IgD-negative memory B cell (primary cell): ENCODE results near the gene RFX8. TPM values are rescaled to one million over a fixed set of nuclear protein-coding genes. Genes with fewer than 3 reads are reported as not detected.
"Not testable (repeated sequence)": the region's sequence is repeated elsewhere in the genome, so short reads cannot be mapped to it uniquely, and the experiment has no call there.

Experiments used
- H3K27ac Mint-ChIP-seq, 3 donors: one replicate each; pipeline ENCODE4 v1.8.0; 2020 to 2022; ENCODE audit warnings: mild to moderate bottlenecking in 3 of 3, mixed read lengths in 3 of 3, moderate library complexity in 1 of 3
- H3K27me3 Mint-ChIP-seq: one replicate; pipeline ENCODE4 v1.8.0; 2021; ENCODE audit warnings: mixed read lengths
- H3K36me3 Mint-ChIP-seq: one replicate; pipeline ENCODE4 v1.8.0; 2020; ENCODE audit warnings: mild to moderate bottlenecking, mixed read lengths
- H3K4me1 Mint-ChIP-seq, 3 donors: one replicate each; pipeline ENCODE4 v1.8.0; 2020 to 2022; ENCODE audit warnings: mixed read lengths in 3 of 3, mild to moderate bottlenecking in 1 of 3
- H3K4me3 Mint-ChIP-seq, 4 donors: one replicate each; pipeline ENCODE4 v1.8.0; 2020 to 2022; ENCODE audit warnings: mild to moderate bottlenecking in 4 of 4, mixed read lengths in 4 of 4, moderate library complexity in 3 of 4
- H3K9me3 Mint-ChIP-seq, 3 donors: one replicate each; pipeline ENCODE4 v1.8.0; 2020 to 2021; ENCODE audit warnings: mixed read lengths in 3 of 3, mild to moderate bottlenecking in 1 of 3
- polyA plus RNA-seq: library from polyadenylated mRNA; unstranded; fragments of 300-500 nt; fragmentation: Illumina TruSeq; gene quantifications from one replicate; pipeline ENCODE4 v1.2.3, GENCODE V29; 2021

RFX8 gene
- polyA plus RNA-seq, 1 donor from 2014 or later: not detected

DNA sequence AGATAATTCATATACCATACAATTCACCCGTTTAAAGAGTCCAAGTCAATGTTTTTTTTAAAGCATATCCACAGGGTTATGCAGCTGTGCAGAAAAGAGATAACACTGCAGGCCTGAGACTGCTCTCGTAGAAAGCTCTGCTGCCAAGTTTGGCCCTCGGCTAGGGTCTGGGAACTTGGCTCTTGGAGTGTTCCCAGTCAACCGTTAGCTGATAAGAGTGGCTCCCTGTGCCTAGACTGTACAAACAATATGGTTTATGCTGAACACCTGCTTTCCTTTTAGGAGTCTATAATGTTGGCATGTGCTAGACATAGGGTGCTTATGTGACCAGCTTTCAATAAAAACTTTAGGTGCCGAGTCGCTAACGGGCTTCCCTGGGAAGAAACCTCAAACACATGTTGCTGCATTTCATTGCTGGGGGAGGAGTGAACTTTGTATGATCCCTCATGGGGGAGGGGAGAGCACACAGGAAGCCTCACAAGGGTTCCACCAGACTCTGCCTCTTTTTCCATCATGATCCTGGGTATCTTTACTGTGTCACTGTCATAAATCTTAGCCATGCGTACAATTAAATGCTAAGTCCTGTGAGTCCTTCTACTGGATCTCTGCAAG, 34.7 kb downstream of the RFX8 start:
- H3K36me3 Mint-ChIP-seq: peaks cover 5% of the 10 kb centered on the region
- no peaks in the 10 kb centered on the region for H3K4me1 Mint-ChIP-seq

DNA sequence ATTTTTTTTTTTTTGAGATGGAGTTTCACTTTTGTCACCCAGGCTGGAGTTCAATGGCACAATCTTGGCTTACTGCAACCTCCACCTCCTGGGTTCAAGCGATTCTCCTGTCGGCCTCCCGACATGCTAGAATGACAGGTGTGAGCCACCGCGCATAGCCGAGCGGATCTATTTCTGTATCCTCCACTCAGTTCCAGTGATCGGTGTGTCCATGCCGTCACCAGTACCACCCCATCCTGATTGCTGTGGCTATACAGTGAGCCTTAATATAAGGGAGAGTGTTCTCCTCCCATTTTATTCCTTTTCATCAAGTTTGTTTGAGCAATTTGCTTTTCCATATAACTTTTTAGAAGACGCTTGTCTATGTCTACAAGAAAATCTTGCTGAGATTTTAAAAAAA, 35.2 kb downstream of the RFX8 start:
- Mint-ChIP-seq H3K9me3 (peaks cover 0 to 5% (median 3%) of the 10 kb centered on the region in 3 donors), H3K36me3 (peaks cover 4% of the 10 kb centered on the region), H3K27me3 (no peaks in the 10 kb centered on the region), H3K27ac (no peak overlapping the region), H3K4me1 (no peaks in the 10 kb centered on the region), H3K4me3 (no peak overlapping the region)

More for the DNA sequence above, 34.7 kb downstream of the RFX8 start:
- Mint-ChIP-seq H3K27me3 (peaks cover 2% of the 10 kb centered on the region), H3K27ac (no peak overlapping the region), H3K9me3 (peaks cover 3 to 7% (median 5%) of the 10 kb centered on the region in 3 donors), H3K4me3 (no peak overlapping the region)

- H3K4me3 Mint-ChIP-seq, H3K4me1 Mint-ChIP-seq, H3K27me3 Mint-ChIP-seq, H3K36me3 Mint-ChIP-seq, H3K9me3 Mint-ChIP-seq, H3K27ac Mint-ChIP-seq: not testable (repeated sequence)
Observed at GRCh38 chr2:101438555-101438954, 36.4 kb downstream of the RFX8 start.

- Mint-ChIP-seq H3K36me3 (peaks cover 3% of the 10 kb centered on the region), H3K4me3 (no peak overlapping the region), H3K4me1 (no peaks in the 10 kb centered on the region), H3K27me3 (no peaks in the 10 kb centered on the region), H3K27ac (no peak overlapping the region), H3K9me3 (peaks cover 0 to 3% (median 0%) of the 10 kb centered on the region in 3 donors)
Observed at GRCh38 chr2:101435001-101435862, 39.7 kb downstream of the RFX8 start.

DNA sequence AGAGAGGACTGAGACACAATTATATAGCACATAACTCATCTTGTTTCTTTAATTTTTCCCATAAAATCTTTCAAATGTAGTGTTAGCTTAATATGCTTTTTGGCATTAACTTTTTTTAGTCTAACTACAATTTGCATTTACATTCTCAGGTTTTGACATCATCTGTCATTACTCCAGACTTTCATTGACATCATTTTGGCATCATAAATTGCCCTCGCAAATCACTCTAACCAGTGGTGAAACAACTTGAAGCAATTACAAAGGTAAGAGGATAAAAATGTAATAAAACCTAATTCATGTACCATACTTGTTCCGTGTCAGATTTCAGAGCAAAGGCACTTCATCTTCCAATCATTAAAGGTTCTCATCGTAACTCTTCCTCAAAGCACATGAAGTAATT, 41.4 kb downstream of the RFX8 start:
- Mint-ChIP-seq H3K27me3 (no peaks in the 10 kb centered on the region), H3K4me3 (no peak overlapping the region), H3K9me3 (peaks cover 0 to 3% (median 0%) of the 10 kb centered on the region in 3 donors), H3K36me3 (no peaks in the 10 kb centered on the region), H3K27ac (no peak overlapping the region), H3K4me1 (no peaks in the 10 kb centered on the region)

GRCh38 chr2:101432411-101433181, 42.3 kb downstream of the RFX8 start:
- no peaks in the 10 kb centered on the region for H3K36me3 Mint-ChIP-seq
- H3K9me3 Mint-ChIP-seq: peaks cover 0 to 3% (median 0%) of the 10 kb centered on the region in 3 donors
- H3K4me3 Mint-ChIP-seq: no peak overlapping the region
- no peaks in the 10 kb centered on the region for H3K27me3 Mint-ChIP-seq
- no peak overlapping the region for H3K27ac Mint-ChIP-seq
- no peaks in the 10 kb centered on the region for H3K4me1 Mint-ChIP-seq

DNA sequence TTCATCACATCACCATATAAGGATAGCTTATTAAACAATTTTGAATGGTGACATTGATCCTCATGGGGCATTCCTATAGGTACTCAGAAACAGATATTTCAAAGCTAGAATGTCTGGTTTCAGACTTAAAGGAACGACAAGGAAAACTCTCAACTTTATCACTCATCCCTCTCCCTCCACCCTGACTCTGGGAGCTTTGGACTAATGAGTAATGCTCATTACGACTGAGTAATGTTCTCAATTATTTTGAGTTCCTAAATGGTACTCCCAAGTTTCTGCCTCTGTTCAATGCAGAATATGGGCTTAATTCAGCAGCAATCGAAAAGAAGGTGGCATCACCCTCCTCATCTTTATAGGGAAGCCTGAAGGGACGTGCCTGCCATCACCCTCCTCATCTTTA, 43.4 kb downstream of the RFX8 start:
- no peaks in the 10 kb centered on the region for H3K27me3 Mint-ChIP-seq
- no peak overlapping the region for H3K4me3 Mint-ChIP-seq
- H3K4me1 Mint-ChIP-seq: no peaks in the 10 kb centered on the region
- H3K27ac Mint-ChIP-seq: no peak overlapping the region
- H3K36me3 Mint-ChIP-seq: no peaks in the 10 kb centered on the region
- H3K9me3 Mint-ChIP-seq: peaks cover 0 to 2% (median 0%) of the 10 kb centered on the region in 3 donors

DNA sequence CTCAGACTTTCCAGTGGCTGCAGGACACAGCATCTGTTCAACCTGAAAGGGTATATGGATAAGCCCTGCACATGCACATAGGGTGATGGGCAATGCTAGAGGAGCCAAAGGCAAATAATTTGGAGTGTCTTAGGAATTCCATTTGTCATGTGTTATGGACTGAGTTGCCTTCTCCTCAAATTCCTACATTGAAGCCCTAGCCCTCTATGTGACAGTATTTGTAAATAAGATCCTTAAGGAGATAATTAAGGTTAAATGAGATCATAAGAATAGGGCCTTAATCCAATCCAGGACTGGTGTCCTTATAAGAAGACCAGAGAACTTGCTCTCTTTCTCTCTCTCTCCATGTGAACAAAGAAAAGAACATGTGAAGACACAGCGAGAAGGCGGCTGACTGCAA, 44.8 kb downstream of the RFX8 start:
- H3K4me1 Mint-ChIP-seq: no peaks in the 10 kb centered on the region
- no peak overlapping the region for H3K27ac Mint-ChIP-seq
- no peaks in the 10 kb centered on the region for H3K9me3 Mint-ChIP-seq
- H3K36me3 Mint-ChIP-seq: no peaks in the 10 kb centered on the region
- no peaks in the 10 kb centered on the region for H3K27me3 Mint-ChIP-seq
- no peak overlapping the region for H3K4me3 Mint-ChIP-seq

- H3K9me3 Mint-ChIP-seq: no peaks in the 10 kb centered on the region
- H3K27me3 Mint-ChIP-seq: no peaks in the 10 kb centered on the region
- H3K4me3 Mint-ChIP-seq: no peak overlapping the region
- no peaks in the 10 kb centered on the region for H3K36me3 Mint-ChIP-seq
- H3K4me1 Mint-ChIP-seq: no peaks in the 10 kb centered on the region
- no peak overlapping the region for H3K27ac Mint-ChIP-seq
Observed at GRCh38 chr2:101429453-101429852, 45.5 kb downstream of the RFX8 start.

DNA sequence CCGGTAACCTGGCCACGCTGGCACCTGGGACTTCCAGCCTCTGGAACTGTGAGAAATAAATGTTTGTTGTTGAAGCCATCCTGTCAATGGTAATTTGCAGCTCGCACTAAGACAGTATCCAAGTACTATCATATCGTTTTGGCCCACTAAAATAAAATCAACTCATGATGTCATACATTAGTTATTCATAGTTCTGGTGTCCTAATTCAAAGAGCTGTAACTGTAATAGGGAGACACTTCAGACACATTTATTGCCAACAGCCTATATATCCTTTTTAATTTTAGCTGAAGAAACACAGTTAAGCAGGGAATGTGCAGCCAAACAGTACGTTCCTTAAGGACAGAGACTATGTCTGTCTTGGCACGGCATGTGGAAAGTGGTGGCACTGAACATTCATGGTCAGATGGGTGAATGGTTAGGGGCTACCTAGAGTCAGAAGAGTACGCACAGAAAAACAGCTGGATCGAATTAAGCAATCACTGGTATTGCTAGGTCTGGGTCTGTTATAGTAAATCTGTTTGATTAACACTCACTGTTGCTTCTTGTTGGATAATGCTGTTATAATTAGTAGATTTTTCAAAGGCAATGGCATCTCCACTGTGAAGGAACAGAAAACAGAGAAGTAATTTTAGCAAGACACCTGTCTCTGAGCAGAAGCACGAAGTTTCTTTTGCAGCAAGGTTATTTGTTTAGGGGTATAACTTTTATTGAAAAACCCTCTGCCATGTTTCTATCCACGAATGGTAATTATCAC, 46.3 kb downstream of the RFX8 start:
- no peaks in the 10 kb centered on the region for H3K4me1 Mint-ChIP-seq
- H3K27ac Mint-ChIP-seq: no peak overlapping the region
- no peaks in the 10 kb centered on the region for H3K9me3 Mint-ChIP-seq
- no peaks in the 10 kb centered on the region for H3K36me3 Mint-ChIP-seq
- peaks cover 3% of the 10 kb centered on the region for H3K27me3 Mint-ChIP-seq
- no peak overlapping the region for H3K4me3 Mint-ChIP-seq

GRCh38 chr2:101427743-101428142, 47.2 kb downstream of the RFX8 start:
- H3K36me3 Mint-ChIP-seq: no peaks in the 10 kb centered on the region
- no peak overlapping the region for H3K4me3 Mint-ChIP-seq
- H3K27ac Mint-ChIP-seq: no peak overlapping the region
- peaks cover 3% of the 10 kb centered on the region for H3K27me3 Mint-ChIP-seq
- H3K4me1 Mint-ChIP-seq: no peaks in the 10 kb centered on the region
- no peaks in the 10 kb centered on the region for H3K9me3 Mint-ChIP-seq

DNA sequence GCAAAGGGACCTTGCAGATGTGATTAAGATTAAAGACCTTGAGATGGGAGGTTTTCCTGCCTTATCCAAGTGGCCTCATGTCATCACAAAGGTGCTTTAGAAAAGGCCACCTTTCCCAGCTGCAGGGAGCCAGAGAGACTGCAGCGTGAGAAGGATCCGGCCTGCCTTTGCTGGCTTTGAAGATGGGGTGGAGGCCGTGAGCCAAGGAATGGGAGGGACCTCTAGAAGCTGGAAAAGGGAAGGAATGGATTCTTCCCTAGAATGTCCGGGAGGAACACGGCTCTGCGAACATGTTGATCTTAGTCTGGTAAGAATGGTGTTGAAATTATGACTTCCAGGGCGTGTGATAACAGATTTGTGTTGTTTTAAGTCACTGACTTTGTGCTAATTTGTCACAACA, 47.7 kb downstream of the RFX8 start:
- peaks cover 3% of the 10 kb centered on the region for H3K27me3 Mint-ChIP-seq
- H3K4me3 Mint-ChIP-seq: no peak overlapping the region
- no peaks in the 10 kb centered on the region for H3K36me3 Mint-ChIP-seq
- no peaks in the 10 kb centered on the region for H3K9me3 Mint-ChIP-seq
- H3K27ac Mint-ChIP-seq: no peak overlapping the region
- no peaks in the 10 kb centered on the region for H3K4me1 Mint-ChIP-seq

DNA sequence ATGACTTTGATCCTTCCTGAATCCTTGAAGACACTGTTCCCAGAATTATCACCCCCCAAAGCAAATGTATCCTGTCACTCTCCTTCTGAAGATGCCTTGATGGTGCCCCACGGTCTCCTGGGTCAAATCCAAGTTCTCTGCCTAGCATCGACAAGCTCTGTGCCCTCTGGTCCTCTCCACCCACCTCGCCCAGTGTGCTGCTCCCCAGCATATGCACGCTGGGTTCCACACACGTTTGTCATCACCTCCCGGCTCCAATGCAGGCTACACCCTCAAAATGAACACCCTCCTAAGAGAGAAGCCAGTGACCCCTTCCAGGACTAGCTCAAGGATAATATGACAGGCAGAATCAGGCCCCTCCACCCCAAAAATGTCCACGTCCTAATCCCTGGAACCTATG, 48.1 kb downstream of the RFX8 start:
- Mint-ChIP-seq H3K27me3 (peaks cover 3% of the 10 kb centered on the region), H3K36me3 (no peaks in the 10 kb centered on the region), H3K4me3 (no peak overlapping the region), H3K9me3 (no peaks in the 10 kb centered on the region), H3K4me1 (no peaks in the 10 kb centered on the region), H3K27ac (no peak overlapping the region)

- Mint-ChIP-seq H3K36me3 (no peaks in the 10 kb centered on the region), H3K9me3 (no peaks in the 10 kb centered on the region), H3K27ac (no peak overlapping the region), H3K4me3 (no peak overlapping the region), H3K4me1 (peaks cover 0 to 2% (median 0%) of the 10 kb centered on the region in 3 donors), H3K27me3 (peaks cover 6% of the 10 kb centered on the region)
Observed at GRCh38 chr2:101420623-101421022, 54.3 kb downstream of the RFX8 start.
